Tibial nerve (tissue), 4 donors: ENCODE data around the gene TAF10.

ENCODE experiments used
- CTCF ChIP-seq, 5 experiments: fragments of 200-600 bp in 3 of 5; fragments of 450-650 bp in 2 of 5; sonication (generic) in 3 of 5; IDR thresholded peaks; one replicate each; pipeline ENCODE4 v1.5.1; 2016 to 2019; ENCODE audit warnings: antibody characterized with exemption in 5 of 5, mild to moderate bottlenecking in 3 of 5, moderate library complexity in 2 of 5
- EP300 ChIP-seq, 2 donors: sonication (generic); formaldehyde crosslinking; IDR thresholded peaks; one replicate each; pipeline ENCODE4 v1.6.1; 2017; ENCODE audit warnings: antibody characterized with exemption in 2 of 2, mild to moderate bottlenecking in 1 of 2
- POLR2A ChIP-seq, 2 donors: fragments of 450-650 bp; IDR thresholded peaks; one replicate each; pipeline ENCODE4 v1.6.1; 2017; ENCODE audit warnings: antibody characterized with exemption in 2 of 2, mild to moderate bottlenecking in 2 of 2, moderate library complexity in 2 of 2

DNA sequence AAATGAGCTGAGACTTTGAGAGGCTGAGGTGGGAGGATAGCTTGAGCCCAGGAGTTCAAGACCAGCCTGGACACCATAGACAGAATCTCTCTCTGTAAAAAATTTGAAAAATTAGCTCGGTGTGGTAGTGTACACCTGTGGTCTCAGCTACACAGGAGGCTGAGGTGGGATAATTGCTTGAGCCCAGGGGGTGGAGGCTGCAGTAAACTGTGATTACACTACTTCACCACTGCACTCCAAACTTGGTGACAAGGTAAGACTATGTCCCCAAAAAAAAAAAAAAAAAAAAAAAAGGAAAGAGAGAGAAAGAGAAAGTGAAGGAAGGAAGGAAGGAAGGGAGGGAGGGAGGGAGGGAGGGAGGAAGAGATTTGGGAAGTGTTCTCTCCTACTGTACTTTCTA, 33.9 kb downstream of the TAF10 start:
- TF ChIP-seq CTCF (IDR thresholded peaks at IDR 0.05) = no peak
- no peak for TF ChIP-seq EP300 (IDR thresholded peaks at IDR 0.05)
- TF ChIP-seq POLR2A (IDR thresholded peaks at IDR 0.05) = no peak
